HepG2 (cell line): ENCODE data around the gene SNAPIN. TPM values are rescaled to one million over a fixed set of nuclear protein-coding genes. Genes with fewer than 3 reads are reported as not detected.

Experiments used
- EED ChIP-seq: sonication (generic); formaldehyde crosslinking; IDR thresholded peaks from 2 replicates; pipeline ENCODE4 v1.5.0; 2020; ENCODE audit warnings: mild to moderate bottlenecking, missing genetic modification reagents
- ELF3 ChIP-seq: IDR thresholded peaks from 2 replicates; pipeline ENCODE4 v1.6.1; 2016; ENCODE audit warnings: missing genetic modification reagents, missing compliant biosample characterization
- FOXC1 ChIP-seq: sonication (generic); formaldehyde crosslinking; IDR thresholded peaks from 2 replicates; pipeline ENCODE4 v1.8.0; 2022; ENCODE audit warnings: mild to moderate bottlenecking, missing genetic modification reagents, borderline replicate concordance
- HDAC6 ChIP-seq: fragments of 200-600 bp; sonication (generic); IDR thresholded peaks from 2 replicates; pipeline ENCODE4 v1.7.0; 2017; ENCODE audit warnings: mild to moderate bottlenecking, antibody characterized with exemption, low read length, low read depth
- IRX3 ChIP-seq: sonication (generic); formaldehyde crosslinking; IDR thresholded peaks from 2 replicates; pipeline ENCODE4 v1.8.1; 2023; ENCODE audit warnings: mild to moderate bottlenecking, low read depth, missing genetic modification reagents, borderline replicate concordance
- JDP2 ChIP-seq: sonication (generic); formaldehyde crosslinking; IDR thresholded peaks from 2 replicates; pipeline ENCODE4 v1.8.1; 2022; ENCODE audit warnings: missing genetic modification reagents, borderline replicate concordance
- KDM1A ChIP-seq: IDR thresholded peaks from 2 replicates; pipeline ENCODE4 v1.6.1; 2016; ENCODE audit warnings: missing compliant biosample characterization
- KLF13 ChIP-seq: sonication (generic); formaldehyde crosslinking; IDR thresholded peaks from 2 replicates; pipeline ENCODE4 v1.4.0; 2020; ENCODE audit warnings: mild to moderate bottlenecking, missing genetic modification reagents
- MAF1 ChIP-seq: sonication (generic); formaldehyde crosslinking; IDR thresholded peaks from 2 replicates; pipeline ENCODE4 v1.5.0; 2020; ENCODE audit warnings: missing genetic modification reagents, borderline replicate concordance
- NFATC3 ChIP-seq: sonication (generic); formaldehyde crosslinking; IDR thresholded peaks from 2 replicates; pipeline ENCODE4 v1.5.1; 2020; ENCODE audit warnings: mild to moderate bottlenecking, missing genetic modification reagents
- NFYB ChIP-seq: sonication (generic); formaldehyde crosslinking; IDR thresholded peaks from 2 replicates; pipeline ENCODE4 v1.4.0; 2020; ENCODE audit warnings: missing genetic modification reagents
- POLR2A ChIP-seq, 2 experiments: IDR thresholded peaks; 2 replicates each; pipeline ENCODE4 v1.6.1; 2011; ENCODE audit warnings: low read depth in 2 of 2, low read length in 2 of 2, mild to moderate bottlenecking in 1 of 2, moderate library complexity in 1 of 2; ENCODE audit not compliant: insufficient read depth in 1 of 2
- SOX6 ChIP-seq, 2 experiments: fragments of 450-650 bp in 1 of 2; sonication (generic) in 1 of 2; formaldehyde crosslinking in 1 of 2; IDR thresholded peaks; 2 replicates each; pipeline versions ENCODE4 v1.4.0 to v1.6.1; 2017 to 2020; ENCODE audit warnings: antibody characterized with exemption in 1 of 2, mild to moderate bottlenecking in 1 of 2, missing genetic modification reagents in 1 of 2
- TEAD3 ChIP-seq: optimal IDR thresholded peaks from 2 replicates; pipeline ENCODE3; 2016; ENCODE audit warnings: borderline replicate concordance
- ZNF329 ChIP-seq: sonication (generic); formaldehyde crosslinking; IDR thresholded peaks from 2 replicates; pipeline ENCODE4 v1.9.0; 2021; ENCODE audit warnings: low read depth, mild to moderate bottlenecking, missing genetic modification reagents
- ZNF441 ChIP-seq: sonication (generic); formaldehyde crosslinking; IDR thresholded peaks from 2 replicates; pipeline ENCODE4 v1.7.0; 2021; ENCODE audit warnings: missing genetic modification reagents, borderline replicate concordance
- ZNF883 ChIP-seq: sonication (generic); formaldehyde crosslinking; IDR thresholded peaks from 2 replicates; pipeline ENCODE4 v1.5.1; 2020; ENCODE audit warnings: mild to moderate bottlenecking, missing genetic modification reagents; ENCODE audit errors: not compliant biosample characterization
- polyA plus RNA-seq, 8 experiments: library from polyadenylated mRNA; depleted of rRNA in 3 of 8; stranded (reverse) in 7 of 8; unstranded in 1 of 8; fragments of >200 nt; fragmentation: Illumina TruSeq in 4 of 8; extraction: Trizol in 4 of 8; gene quantifications; 2 replicates each; pipeline versions ENCODE4 v1.2.1 to v1.2.3, GENCODE V29; 2011 to 2016; ENCODE audit warnings: low read depth in 4 of 8, missing spikeins in 1 of 8, mixed read lengths in 1 of 8; ENCODE audit not compliant: insufficient read depth in 1 of 8
- total RNA-seq, 5 experiments: library from RNA; depleted of rRNA; stranded (reverse); fragments of >200 nt; fragmentation: Illumina TruSeq; extraction: Trizol; gene quantifications; 2 replicates each; pipeline ENCODE4 v1.2.3, GENCODE V29; 2016; ENCODE audit warnings: low read depth in 1 of 5
- TF ChIP-seq, protein P1 (sequence below): sonication (generic); formaldehyde crosslinking; IDR thresholded peaks from 2 replicates; pipeline ENCODE4 v1.8.1; 2023; ENCODE audit warnings: mild to moderate bottlenecking, moderate library complexity, missing genetic modification reagents
- TF ChIP-seq, protein P2 (sequence below): sonication (generic); formaldehyde crosslinking; IDR thresholded peaks from 2 replicates; pipeline ENCODE4 v1.8.1; 2023; ENCODE audit warnings: mild to moderate bottlenecking, missing genetic modification reagents
- TF ChIP-seq, protein P3 (sequence below): sonication (generic); formaldehyde crosslinking; IDR thresholded peaks from 2 replicates; pipeline ENCODE4 v1.5.1; 2020; ENCODE audit warnings: missing genetic modification reagents, mild to moderate bottlenecking, borderline replicate concordance
- TF ChIP-seq, protein P4 (sequence below): sonication (generic); formaldehyde crosslinking; IDR thresholded peaks from 2 replicates; pipeline ENCODE4 v1.5.1; 2020; ENCODE audit warnings: mild to moderate bottlenecking, missing genetic modification reagents, moderate library complexity
- TF ChIP-seq, protein P5 (sequence below): sonication (generic); formaldehyde crosslinking; IDR thresholded peaks from 2 replicates; pipeline ENCODE4 v1.4.0; 2020; ENCODE audit warnings: mild to moderate bottlenecking, missing genetic modification reagents
- TF ChIP-seq, protein P6 (sequence below): sonication (generic); IDR thresholded peaks from 2 replicates; pipeline ENCODE4 v1.6.1; 2016; ENCODE audit warnings: low read depth, borderline replicate concordance

The SNAPIN gene
- total and polyA plus RNA-seq, 2 of the 13 experiments (the other 11 are each of a cell fraction or from before 2014, with no cell fraction given), result 23.9 to 25.7 TPM

DNA sequence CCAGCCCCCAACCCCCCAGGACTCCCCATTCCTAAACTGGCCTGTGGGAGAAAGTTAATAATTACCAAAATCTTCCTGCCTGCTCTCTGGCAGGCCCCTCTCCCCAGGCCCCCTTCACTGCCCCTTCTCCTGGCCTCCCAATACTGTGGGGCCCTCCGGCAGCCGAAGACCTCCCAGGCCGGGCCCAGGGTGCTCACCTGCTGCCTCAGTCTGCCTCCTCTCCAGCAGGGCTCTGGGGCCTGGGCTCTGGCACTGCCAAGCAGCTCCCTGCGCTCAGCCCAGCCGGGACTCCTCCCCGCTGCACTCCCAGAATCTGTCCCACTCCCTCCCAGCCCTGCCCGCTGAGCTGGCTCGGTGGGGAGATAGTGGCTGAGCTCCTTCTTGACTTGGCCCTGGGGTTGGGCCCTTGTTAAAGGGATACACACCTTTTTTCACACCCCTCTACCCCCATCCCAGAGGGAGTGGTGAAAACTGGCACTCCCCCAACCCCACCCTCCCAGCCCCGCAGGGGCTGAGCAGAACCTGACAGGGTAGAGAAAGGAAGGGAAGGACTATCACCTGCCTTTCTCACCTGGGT lies 45.7 kb upstream of the SNAPIN start, which contains the start of gene S100A16 (continued):
- TF ChIP-seq, protein P1, sequence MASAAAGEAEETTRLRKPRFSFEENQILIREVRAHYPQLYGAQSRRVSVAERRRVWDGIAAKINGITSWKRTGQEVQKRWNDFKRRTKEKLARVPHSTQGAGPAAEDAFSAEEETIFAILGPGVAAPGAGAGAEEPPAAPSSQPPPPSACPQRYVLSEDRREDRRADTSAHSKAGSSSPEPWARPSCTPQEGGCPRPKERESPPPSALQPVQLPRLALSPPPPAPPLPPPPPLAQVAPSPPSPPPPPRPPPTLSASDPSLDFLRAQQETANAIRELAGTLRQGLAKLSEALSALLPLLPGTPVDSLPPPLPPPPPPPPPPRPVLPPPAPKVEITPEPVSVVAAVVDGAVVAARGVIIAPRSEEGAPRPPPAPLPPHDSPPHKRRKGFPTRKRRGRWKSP (CRISPR knock-in tag), result 0 out of 2 replicates have a peak, but pooled peaks have one; percentile 72
- TF ChIP-seq EED (no peak), JDP2 (no peak), MAF1 (CRISPR knock-in tag) (no peak), FOXC1 (no peak), IRX3 (CRISPR knock-in tag) (no peak), SOX6 (IDR thresholded peaks at IDR 0.05) (no peak), SOX6 (CRISPR knock-in tag; IDR thresholded peaks at IDR 0.05) (peak; percentile 35; the same call in 1 of the 2 replicates), TEAD3 (CRISPR knock-in tag) (no peak), HDAC6 (no peak), NFYB (CRISPR knock-in tag) (no peak), NFATC3 (no peak), ZNF441 (CRISPR knock-in tag) (0 out of 2 replicates have a peak, but pooled peaks have one; percentile 35), KDM1A (CRISPR knock-in tag) (no peak), ELF3 (CRISPR knock-in tag) (no peak), ZNF329 (CRISPR knock-in tag) (0 out of 2 replicates have a peak, but pooled peaks have one; percentile 62), ZNF883 (CRISPR knock-in tag) (no peak), KLF13 (no peak), POLR2A (IDR thresholded peaks at IDR 0.05; ENCODE audit: insufficient read depth in 1 of 2, low read depth in 2 of 2, low read length in 2 of 2) (peak; percentile 18 to 75; a peak in 2 of 4 replicates)
- TF ChIP-seq, protein P2, sequence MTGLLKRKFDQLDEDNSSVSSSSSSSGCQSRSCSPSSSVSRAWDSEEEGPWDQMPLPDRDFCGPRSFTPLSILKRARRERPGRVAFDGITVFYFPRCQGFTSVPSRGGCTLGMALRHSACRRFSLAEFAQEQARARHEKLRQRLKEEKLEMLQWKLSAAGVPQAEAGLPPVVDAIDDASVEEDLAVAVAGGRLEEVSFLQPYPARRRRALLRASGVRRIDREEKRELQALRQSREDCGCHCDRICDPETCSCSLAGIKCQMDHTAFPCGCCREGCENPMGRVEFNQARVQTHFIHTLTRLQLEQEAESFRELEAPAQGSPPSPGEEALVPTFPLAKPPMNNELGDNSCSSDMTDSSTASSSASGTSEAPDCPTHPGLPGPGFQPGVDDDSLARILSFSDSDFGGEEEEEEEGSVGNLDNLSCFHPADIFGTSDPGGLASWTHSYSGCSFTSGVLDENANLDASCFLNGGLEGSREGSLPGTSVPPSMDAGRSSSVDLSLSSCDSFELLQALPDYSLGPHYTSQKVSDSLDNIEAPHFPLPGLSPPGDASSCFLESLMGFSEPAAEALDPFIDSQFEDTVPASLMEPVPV (CRISPR knock-in tag), result peak; percentile 60; the same call in 1 of the 2 replicates
- TF ChIP-seq, protein P3, sequence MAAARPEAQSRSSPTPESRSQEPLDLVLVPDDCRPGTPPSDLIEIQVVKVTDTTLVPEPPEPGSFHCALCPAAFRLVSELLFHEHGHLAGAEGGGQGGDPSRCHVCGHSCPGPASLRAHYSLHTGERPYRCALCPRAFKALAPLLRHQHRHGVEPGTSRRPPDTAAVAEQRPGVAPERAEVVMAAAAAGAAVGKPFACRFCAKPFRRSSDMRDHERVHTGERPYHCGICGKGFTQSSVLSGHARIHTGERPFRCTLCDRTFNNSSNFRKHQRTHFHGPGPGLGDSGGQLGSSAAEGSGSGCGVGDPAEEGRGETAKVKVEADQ, result no peak
- TF ChIP-seq, protein P4, sequence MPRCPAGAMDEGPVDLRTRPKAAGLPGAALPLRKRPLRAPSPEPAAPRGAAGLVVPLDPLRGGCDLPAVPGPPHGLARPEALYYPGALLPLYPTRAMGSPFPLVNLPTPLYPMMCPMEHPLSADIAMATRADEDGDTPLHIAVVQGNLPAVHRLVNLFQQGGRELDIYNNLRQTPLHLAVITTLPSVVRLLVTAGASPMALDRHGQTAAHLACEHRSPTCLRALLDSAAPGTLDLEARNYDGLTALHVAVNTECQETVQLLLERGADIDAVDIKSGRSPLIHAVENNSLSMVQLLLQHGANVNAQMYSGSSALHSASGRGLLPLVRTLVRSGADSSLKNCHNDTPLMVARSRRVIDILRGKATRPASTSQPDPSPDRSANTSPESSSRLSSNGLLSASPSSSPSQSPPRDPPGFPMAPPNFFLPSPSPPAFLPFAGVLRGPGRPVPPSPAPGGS (CRISPR knock-in tag), result no peak
- TF ChIP-seq, protein P5, sequence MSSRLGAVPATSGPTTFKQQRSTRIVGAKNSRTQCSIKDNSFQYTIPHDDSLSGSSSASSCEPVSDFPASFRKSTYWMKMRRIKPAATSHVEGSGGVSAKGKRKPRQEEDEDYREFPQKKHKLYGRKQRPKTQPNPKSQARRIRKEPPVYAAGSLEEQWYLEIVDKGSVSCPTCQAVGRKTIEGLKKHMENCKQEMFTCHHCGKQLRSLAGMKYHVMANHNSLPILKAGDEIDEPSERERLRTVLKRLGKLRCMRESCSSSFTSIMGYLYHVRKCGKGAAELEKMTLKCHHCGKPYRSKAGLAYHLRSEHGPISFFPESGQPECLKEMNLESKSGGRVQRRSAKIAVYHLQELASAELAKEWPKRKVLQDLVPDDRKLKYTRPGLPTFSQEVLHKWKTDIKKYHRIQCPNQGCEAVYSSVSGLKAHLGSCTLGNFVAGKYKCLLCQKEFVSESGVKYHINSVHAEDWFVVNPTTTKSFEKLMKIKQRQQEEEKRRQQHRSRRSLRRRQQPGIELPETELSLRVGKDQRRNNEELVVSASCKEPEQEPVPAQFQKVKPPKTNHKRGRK (CRISPR knock-in tag), result no peak
- TF ChIP-seq, protein P6, sequence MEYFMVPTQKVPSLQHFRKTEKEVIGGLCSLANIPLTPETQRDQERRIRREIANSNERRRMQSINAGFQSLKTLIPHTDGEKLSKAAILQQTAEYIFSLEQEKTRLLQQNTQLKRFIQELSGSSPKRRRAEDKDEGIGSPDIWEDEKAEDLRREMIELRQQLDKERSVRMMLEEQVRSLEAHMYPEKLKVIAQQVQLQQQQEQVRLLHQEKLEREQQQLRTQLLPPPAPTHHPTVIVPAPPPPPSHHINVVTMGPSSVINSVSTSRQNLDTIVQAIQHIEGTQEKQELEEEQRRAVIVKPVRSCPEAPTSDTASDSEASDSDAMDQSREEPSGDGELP, result peak; percentile 31; the same call in 1 of the 2 replicates
